HG03354 (cell line): ENCODE data around the gene PRDX1.

Experiments used
- ATAC-seq: cut with Tn5 transposase; IDR thresholded peaks from one replicate; pipeline ENCODE4 v1.9.1; 2021; ENCODE audit warnings: mild to moderate bottlenecking; ENCODE audit not compliant: unreplicated experiment, poor library complexity, severe bottlenecking

PRDX1 gene

GRCh38 chr1:45521413-45522323, at the start of gene PRDX1:
Gene PRDX1, minus strand, starts transcription at chr1:45521884. Its CDS starts 2,841 bp downstream, at chr1:45519043.
- peak; percentile 85 for ATAC-seq

- ATAC-seq, result no peak
Observed at GRCh38 chr1:45570631-45571030, 48.9 kb upstream of the PRDX1 start.

GRCh38 chr1:45569962-45570581, 48.4 kb upstream of the PRDX1 start:
- peak; percentile 58 for ATAC-seq

GRCh38 chr1:45569571-45569961, 47.9 kb upstream of the PRDX1 start:
- ATAC-seq, result no peak

GRCh38 chr1:45568421-45568820, 46.7 kb upstream of the PRDX1 start:
- no peak for ATAC-seq

GRCh38 chr1:45567911-45568310, 46.2 kb upstream of the PRDX1 start:
- no peak for ATAC-seq

- ATAC-seq, result no peak
Observed at GRCh38 chr1:45566722-45567121, 45.0 kb upstream of the PRDX1 start.

- no peak for ATAC-seq
Observed at GRCh38 chr1:45563843-45564242, 42.2 kb upstream of the PRDX1 start.

- ATAC-seq, result no peak
Observed at GRCh38 chr1:45557422-45557944, 35.8 kb upstream of the PRDX1 start.

GRCh38 chr1:45554198-45554597, 32.5 kb upstream of the PRDX1 start:
- no peak for ATAC-seq

GRCh38 chr1:45552331-45552730, 30.6 kb upstream of the PRDX1 start:
- no peak for ATAC-seq

GRCh38 chr1:45551684-45552083, 30.0 kb upstream of the PRDX1 start:
- ATAC-seq, result no peak

- ATAC-seq, result peak; percentile 87
Observed at GRCh38 chr1:45550401-45551351, 29.0 kb upstream of the PRDX1 start, which contains the start of gene AKR1A1. Gene AKR1A1, plus strand, starts transcription at chr1:45550826. Its CDS starts 10,969 bp downstream, at chr1:45561795.

GRCh38 chr1:45545553-45546310, 24.0 kb upstream of the PRDX1 start:
- no peak for ATAC-seq

- peak; percentile 58 for ATAC-seq
Observed at GRCh38 chr1:45545019-45545493, 23.4 kb upstream of the PRDX1 start.

GRCh38 chr1:45544530-45544929, 22.8 kb upstream of the PRDX1 start:
- no peak for ATAC-seq

GRCh38 chr1:45543581-45544417, 22.1 kb upstream of the PRDX1 start:
- no peak for ATAC-seq

GRCh38 chr1:45542591-45542990, 20.9 kb upstream of the PRDX1 start:
- no peak for ATAC-seq
